C4-2B (cell line): Measurements from ENCODE around the gene AHCTF1.

Experiments used
- CTCF ChIP-seq: fragments of 450-650 bp; conservative IDR thresholded peaks from 2 replicates; pipeline ENCODE4 v1.5.1; 2017; ENCODE audit warnings: mild to moderate bottlenecking
- ZFX ChIP-seq: fragments of 450-650 bp; IDR thresholded peaks from 2 replicates; pipeline ENCODE4 v1.6.1; 2017

DNA sequence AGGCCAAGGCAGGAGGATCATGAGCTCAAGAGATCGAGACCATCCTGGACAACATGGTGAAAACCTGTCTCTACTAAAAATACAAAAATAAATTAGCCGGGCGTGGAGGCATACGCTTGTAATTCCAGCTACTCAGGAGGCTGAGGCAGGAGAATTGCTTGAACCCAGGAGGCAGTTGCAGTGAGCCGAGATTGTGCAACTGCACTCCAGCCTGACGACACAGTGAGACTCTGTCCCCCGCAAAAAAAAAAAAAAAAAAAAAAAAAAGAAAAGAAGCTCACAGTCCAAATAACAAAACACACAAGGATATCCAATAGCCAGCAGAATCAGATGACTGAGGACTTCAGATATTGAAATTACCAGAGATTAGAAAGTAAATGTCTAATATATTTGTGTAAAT lies 11.8 kb downstream of the AHCTF1 start:
- TF ChIP-seq CTCF (no peak), ZFX (no peak)
